Mammary microvascular endothelial cell (primary cell): ENCODE measurements around the gene DENND2A. TPM values are rescaled to one million over a fixed set of nuclear protein-coding genes. Genes with fewer than 3 reads are reported as not detected.

Source experiments
- total RNA-seq: library from RNA; depleted of rRNA; stranded (reverse); fragments of >200 nt; gene quantifications from 2 replicates; pipeline ENCODE4 v1.2.3, GENCODE V29; 2015

DENND2A gene, protein sequence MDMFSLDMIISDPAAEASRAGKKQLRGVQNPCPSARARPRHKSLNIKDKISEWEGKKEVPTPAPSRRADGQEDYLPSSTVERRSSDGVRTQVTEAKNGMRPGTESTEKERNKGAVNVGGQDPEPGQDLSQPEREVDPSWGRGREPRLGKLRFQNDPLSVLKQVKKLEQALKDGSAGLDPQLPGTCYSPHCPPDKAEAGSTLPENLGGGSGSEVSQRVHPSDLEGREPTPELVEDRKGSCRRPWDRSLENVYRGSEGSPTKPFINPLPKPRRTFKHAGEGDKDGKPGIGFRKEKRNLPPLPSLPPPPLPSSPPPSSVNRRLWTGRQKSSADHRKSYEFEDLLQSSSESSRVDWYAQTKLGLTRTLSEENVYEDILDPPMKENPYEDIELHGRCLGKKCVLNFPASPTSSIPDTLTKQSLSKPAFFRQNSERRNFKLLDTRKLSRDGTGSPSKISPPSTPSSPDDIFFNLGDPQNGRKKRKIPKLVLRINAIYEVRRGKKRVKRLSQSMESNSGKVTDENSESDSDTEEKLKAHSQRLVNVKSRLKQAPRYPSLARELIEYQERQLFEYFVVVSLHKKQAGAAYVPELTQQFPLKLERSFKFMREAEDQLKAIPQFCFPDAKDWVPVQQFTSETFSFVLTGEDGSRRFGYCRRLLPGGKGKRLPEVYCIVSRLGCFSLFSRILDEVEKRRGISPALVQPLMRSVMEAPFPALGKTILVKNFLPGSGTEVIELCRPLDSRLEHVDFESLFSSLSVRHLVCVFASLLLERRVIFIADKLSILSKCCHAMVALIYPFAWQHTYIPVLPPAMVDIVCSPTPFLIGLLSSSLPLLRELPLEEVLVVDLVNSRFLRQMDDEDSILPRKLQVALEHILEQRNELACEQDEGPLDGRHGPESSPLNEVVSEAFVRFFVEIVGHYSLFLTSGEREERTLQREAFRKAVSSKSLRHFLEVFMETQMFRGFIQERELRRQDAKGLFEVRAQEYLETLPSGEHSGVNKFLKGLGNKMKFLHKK
- total RNA-seq, result 0.07 and 0.15 TPM in 2 replicates

GRCh38 chr7:140640727-140641523 lies at the start of gene DENND2A:
Gene DENND2A, minus strand, starts transcription at chr7:140640813. Its CDS starts 38,416 bp downstream, at chr7:140602397.

DNA sequence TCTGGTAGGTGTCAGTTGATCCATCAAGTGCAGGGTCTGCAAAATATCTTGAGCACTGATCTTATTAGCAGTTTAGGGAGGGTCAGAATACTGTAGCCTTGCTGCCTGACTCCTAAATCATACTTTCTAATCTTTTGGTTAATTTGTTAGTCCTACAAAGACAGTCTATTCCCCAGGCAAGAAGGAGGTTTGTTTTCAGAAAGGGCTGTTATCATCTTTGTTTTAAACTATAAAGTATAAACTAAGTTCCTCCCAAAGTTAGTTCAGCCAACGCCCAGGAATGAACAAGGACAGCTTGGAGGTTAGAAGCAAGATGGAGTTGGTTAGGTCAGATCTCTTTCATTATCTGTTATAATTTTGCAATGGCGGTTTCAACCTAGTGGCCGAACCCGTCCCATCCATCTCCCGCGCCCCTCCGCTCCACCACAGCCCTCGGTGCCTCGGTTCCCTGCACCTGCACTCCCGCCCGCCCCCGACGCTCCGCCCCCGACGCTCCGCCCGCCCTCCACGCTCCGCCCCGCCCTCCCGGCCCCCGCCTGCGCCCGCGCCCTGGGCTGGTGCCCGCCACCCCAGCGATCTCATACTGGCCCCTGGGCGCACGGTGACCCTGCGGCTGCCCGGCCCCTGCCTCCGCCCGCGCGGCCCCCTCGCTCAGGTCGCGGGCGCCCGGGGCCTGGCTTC lies 31.9 kb upstream of the DENND2A start, which contains the start of gene ADCK2:
Gene ADCK2 (plus strand): TSS at position 564 of the 681 bp plus-strand sequence. CDS start 386 bp downstream, outside the sequence.

DNA sequence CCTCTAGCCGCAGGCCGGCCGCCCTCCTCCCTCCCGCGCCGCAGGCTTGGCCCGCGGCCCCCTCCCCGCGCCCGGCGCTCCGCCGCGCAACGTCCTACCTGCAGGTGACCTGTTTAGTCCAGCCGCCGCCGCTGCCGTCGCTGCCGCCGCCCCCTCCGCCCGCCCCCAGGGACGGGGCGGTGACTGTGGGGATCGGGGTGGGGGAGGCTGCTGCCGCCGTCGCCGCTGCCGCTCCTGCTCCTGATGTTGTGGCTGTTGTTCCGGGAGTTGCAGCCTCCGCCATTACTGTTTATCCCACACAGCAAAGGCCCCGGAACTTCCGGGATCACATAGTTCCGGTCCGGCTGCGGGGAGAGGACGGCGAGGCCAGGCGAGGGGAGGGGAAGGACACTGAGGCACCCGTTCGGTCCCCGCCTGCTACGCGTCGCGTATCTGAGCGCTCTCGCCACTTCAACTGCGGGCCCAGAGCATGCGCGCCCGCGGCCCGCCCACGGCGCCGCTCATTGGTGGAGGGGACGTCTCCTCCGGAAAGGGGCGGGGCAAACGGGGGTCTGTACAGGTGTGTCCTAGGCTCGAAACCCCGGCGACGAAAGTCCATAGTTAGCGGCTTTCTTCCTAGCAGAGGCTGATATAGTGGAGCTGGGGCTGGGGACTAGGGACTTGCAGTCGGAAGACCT lies 161.4 kb downstream of the DENND2A start, which contains the start of gene MKRN1:
Gene MKRN1 (minus strand): TSS at position 444 of the 677 bp plus-strand sequence. CDS start 161 bp downstream, at position 283.

Other genes with a start within 250 kb of the DENND2A start
- 29.1 and 34.1 TPM in 2 replicates for gene SLC37A3, start 242.3 kb downstream of the DENND2A start, total RNA-seq
- gene RAB19, start 236.8 kb downstream of the DENND2A start, total RNA-seq, result not detected in 2 replicates
- 29.7 and 33.7 TPM in 2 replicates for gene MKRN1, start 161.3 kb downstream of the DENND2A start, total RNA-seq
- 25.5 and 26.5 TPM in 2 replicates for gene ADCK2, start 32.1 kb upstream of the DENND2A start, total RNA-seq
- gene NDUFB2, start 55.9 kb upstream of the DENND2A start, total RNA-seq, result 499 and 653 TPM in 2 replicates